GM19324 (cell line): ENCODE data around the gene CTSW.

Experiments
- ATAC-seq: cut with Tn5 transposase; IDR thresholded peaks from one replicate; pipeline ENCODE4 v1.9.1; 2021; ENCODE audit warnings: mild to moderate bottlenecking, moderate library complexity; ENCODE audit not compliant: unreplicated experiment, low FRiP score

Gene CTSW

GRCh38 chr11:65898656-65899355 is 19.2 kb downstream of the CTSW start:
- ATAC-seq = no peak

GRCh38 chr11:65899356-65900124 is 19.9 kb downstream of the CTSW start:
- ATAC-seq = no peak

- ATAC-seq = peak; percentile 80
Measured at GRCh38 chr11:65900125-65900898, 20.7 kb downstream of the CTSW start, which contains the start of gene FOSL1. TSS of gene FOSL1 (minus strand) at chr11:65900388. CDS start at chr11:65900339, 49 bp downstream.

- no peak for ATAC-seq
Measured at GRCh38 chr11:65900899-65901180, 21.2 kb downstream of the CTSW start.

GRCh38 chr11:65903068-65903481 is 23.4 kb downstream of the CTSW start:
- no peak for ATAC-seq

- ATAC-seq = no peak
Measured at GRCh38 chr11:65903715-65904114, 24.1 kb downstream of the CTSW start.

DNA sequence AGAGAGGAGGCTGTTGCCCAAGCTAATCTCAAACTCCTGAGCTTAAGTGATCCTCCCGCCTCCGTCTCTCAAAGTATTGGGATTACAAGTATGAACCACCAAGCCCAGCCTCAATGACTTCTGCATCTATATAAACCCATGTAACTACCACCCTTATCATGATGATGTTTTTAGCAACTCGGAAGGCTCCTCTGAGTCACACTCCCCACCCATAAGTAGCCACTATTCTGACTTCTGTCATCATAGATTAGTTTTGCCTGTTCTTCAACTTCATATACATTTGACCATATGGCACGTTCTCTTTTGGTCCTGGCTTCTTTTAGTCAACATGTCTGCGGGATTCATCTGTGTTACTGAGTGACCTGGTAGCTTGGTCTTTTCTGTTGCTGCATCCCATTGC is 27.0 kb downstream of the CTSW start:
- no peak for ATAC-seq

DNA sequence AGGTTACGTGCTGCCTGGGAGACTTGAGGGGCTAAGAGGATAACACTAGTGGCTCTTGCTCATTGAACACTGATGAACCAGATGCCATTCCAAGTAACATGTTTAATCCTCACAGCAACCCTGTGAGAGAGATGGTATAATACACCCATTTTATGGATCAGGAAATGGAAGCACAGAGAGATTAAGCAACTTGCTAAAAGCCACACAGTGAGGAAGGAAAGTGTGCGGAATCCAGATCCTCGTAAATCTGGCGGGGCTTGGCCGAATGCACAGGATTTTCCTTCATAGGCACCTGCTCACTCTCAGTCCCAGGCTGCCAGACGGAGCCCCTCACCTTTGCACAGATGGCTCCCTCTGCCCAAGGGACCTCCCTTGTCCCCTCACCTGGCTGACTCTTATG is 28.2 kb downstream of the CTSW start:
- no peak for ATAC-seq

GRCh38 chr11:65911682-65912568 is 32.3 kb downstream of the CTSW start:
- ATAC-seq = no peak

- no peak for ATAC-seq
Measured at GRCh38 chr11:65912845-65913244, 33.2 kb downstream of the CTSW start.

- no peak for ATAC-seq
Measured at GRCh38 chr11:65915101-65915820, 35.6 kb downstream of the CTSW start.

DNA sequence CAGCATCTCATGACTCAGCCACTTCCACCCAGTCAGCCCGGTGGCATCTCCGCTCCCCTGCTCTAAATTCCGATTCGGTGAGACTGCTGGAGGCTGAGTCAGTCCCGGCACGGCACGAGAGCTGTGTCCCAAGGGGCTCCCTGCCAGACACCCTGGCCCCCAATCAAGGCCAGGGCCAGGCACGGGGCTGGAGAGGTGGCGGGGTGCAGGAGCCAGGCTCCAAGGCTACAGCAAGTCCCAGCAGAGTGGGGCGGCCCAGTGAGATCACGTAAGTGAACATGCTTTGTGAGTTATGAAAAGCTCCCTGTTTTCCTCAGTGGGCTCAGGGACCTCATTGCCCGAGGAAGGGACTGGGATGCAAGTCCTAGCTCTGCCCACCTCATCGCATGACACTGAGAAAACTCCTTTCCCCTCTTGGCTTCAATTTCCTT is 36.2 kb downstream of the CTSW start:
- no peak for ATAC-seq

DNA sequence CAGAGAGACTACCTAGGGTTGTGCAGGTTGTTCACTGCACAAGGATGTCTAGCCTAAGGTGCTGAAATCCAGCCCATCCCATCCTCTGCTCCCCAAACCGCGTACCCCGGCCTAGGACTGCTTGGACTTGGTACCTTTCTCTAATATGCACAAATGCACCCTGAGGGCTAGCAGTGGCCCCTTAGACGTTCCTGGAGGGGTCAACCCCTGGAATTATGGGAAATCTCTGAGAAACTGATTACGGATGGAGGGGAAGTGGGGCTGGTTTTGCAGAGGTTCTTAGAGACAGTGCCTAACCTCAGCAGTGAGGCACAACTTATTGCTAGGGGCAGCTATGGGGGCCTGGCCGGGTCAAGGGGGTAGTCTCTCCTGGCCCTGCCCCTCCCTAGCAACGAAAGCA is 36.8 kb downstream of the CTSW start:
- ATAC-seq = no peak

DNA sequence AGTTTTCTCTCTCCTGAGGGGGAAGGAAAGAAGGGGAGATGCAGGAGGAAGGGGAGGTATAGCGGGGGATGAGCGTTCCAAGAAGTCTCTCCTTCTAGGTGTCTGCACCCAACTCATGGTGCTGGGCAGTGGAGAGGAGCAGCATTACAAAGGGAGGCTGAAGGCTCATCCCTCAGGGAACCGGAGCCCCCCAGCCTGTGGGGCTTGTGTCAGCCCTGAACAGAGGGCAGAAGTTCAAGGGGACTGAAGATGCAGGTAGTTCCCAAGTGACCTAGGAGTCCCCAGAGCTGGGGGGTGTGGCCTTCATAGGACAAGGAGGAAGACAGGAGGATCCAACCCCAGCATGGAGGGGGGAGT is 37.4 kb downstream of the CTSW start:
- ATAC-seq = no peak

DNA sequence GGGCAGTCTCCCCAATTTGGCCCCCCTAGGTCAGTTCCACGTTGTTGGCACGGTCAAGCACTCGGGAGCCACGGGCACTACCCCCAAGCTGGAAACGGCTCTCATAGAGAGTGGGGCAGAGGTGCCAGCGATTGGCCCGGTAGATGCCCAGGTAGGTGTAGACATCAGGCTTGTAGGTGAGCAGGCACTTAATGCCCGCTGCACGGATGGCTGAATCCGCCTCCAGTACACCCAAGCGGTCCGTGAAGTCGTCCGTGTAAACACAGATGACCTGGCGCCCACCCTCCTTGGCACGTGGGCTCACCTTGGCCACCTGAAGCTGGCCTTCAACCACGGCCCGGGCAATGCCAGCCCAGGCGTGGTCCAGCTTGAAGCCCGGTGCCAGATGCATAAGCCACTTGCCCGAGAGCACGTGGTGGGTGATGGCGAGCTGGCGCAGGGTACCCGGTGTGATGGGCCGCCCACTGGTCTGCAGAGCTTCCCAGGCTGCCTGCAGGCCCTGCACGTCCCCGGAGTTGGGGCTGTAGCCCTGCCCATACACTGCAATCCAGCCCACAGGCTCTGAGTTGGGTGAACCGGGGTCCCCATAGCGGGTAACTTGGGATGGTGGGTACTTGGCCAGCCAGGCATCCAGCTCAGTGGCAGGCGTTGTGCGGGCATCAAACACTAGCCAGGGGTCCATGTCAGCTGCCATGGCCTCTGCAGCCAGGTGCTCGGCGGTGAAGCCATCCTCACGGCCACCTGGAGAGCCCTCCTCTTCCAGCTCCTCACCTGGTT is 38.0 kb downstream of the CTSW start:
- no peak for ATAC-seq

DNA sequence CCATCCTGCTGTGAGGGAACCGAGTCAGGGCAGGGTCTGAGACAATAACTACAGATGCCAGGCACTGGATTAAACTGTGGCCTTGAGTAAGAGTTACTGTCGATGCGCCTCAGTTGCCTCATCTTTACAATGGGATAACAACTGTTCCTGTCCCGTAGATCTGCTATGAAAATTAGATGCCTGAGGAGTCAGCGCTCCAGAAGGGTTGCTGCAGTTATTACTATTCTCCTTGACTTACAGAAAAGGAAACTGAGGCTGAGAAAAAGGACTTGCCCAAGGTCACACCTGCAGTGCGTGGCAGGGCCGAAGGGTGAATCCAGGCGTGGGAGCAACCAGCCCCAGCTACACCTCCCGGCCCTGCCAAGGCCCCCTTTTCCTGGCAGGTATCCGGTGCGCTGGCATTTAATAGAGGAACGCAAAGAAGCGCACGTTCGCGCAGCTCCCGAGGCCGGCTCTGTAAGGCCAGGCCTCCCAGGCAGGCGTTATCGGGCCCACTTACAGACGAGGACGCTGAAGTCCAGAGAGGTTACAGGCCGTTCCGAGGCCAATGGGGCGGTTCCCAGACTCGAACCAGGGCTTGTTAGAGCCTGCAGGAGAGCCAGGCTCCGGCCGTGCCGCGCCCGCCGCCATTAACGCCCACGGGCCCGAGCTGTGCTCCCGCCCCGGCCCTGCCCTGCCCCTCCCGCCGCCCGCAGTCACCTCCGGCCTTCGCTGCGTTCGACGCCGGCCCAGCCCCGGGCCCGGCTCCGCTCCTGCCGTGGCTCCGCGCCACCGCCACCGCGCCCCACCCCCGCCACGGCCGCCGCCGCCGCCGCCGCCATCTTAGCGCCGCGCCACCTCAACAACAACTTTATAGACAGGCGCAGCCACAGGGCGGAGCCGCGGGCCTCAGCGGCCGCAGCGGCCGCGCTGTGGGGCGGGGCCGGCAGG is 38.8 kb downstream of the CTSW start, which contains the start of gene C11orf68:
TSS of gene C11orf68 (minus strand) at position 852 of the 930 bp plus-strand sequence. CDS start at position 821, 31 bp downstream.
- peak; percentile 61 for ATAC-seq

DNA sequence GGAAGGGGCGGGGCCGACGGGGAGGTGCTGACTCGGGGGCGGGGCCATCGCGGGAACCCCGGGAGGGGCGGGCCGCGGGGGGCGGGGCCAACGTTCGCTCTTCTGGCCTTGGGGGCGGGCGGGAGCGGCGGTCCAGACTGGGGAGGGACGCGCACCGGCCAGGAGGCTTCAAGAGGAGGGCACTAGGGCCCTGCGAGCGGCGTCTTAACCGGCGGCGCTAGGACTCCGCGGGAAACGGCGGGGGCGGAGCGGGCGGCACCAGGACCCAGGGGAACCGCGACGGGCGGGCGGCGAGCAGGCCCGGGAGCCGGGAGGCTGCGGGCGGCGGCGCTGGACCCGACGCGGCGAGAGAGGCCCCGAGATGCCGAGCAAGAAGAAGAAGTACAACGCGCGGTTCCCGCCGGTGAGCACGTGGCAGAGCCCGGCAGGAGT is 39.5 kb downstream of the CTSW start, which contains the start of gene DRAP1:
TSS of gene DRAP1 (plus strand) at position 286 of the 432 bp plus-strand sequence. CDS start at position 362, 76 bp downstream.
- peak; percentile 86 for ATAC-seq
